GM15510 (cell line): ENCODE data around the gene AKR1C2.

Experiments
- POLR2A ChIP-seq: IDR thresholded peaks from 3 replicates; pipeline ENCODE4 v1.6.1; 2011; ENCODE audit warnings: borderline replicate concordance; ENCODE audit not compliant: insufficient read length; ENCODE audit errors: extremely low read depth

AKR1C2 gene

GRCh38 chr10:5033061-5033778, 29.6 kb upstream of the AKR1C2 start:
- TF ChIP-seq POLR2A, result no peak

GRCh38 chr10:5030989-5031388, 27.3 kb upstream of the AKR1C2 start:
- TF ChIP-seq POLR2A, result no peak

GRCh38 chr10:5023177-5023805, 19.6 kb upstream of the AKR1C2 start:
- no peak for TF ChIP-seq POLR2A

GRCh38 chr10:5018134-5018533, 14.5 kb upstream of the AKR1C2 start:
- TF ChIP-seq POLR2A, result no peak

- no peak for TF ChIP-seq POLR2A
Measured at GRCh38 chr10:5014936-5015335, 11.3 kb upstream of the AKR1C2 start.

GRCh38 chr10:5013385-5013784, 9.7 kb upstream of the AKR1C2 start:
- no peak for TF ChIP-seq POLR2A

GRCh38 chr10:5012595-5012994, 8.9 kb upstream of the AKR1C2 start:
- no peak for TF ChIP-seq POLR2A

- no peak for TF ChIP-seq POLR2A
Measured at GRCh38 chr10:5002013-5002727, 1.5 kb downstream of the AKR1C2 start.

- TF ChIP-seq POLR2A, result no peak
Measured at GRCh38 chr10:4998671-4999070, 5.0 kb downstream of the AKR1C2 start.

- no peak for TF ChIP-seq POLR2A
Measured at GRCh38 chr10:4990217-4990616, 13.4 kb downstream of the AKR1C2 start.

GRCh38 chr10:4984971-4985594, 18.6 kb downstream of the AKR1C2 start:
- no peak for TF ChIP-seq POLR2A

GRCh38 chr10:4984223-4984622, 19.4 kb downstream of the AKR1C2 start:
- no peak for TF ChIP-seq POLR2A

GRCh38 chr10:4983615-4984216, 19.9 kb downstream of the AKR1C2 start:
- no peak for TF ChIP-seq POLR2A

GRCh38 chr10:4982764-4983226, 20.9 kb downstream of the AKR1C2 start:
- TF ChIP-seq POLR2A, result no peak
